GM12874 (cell line): ENCODE results near the gene FABP7.

Source experiments
- TF ChIP-seq, protein P1 (sequence below): IDR thresholded peaks from 2 replicates; pipeline ENCODE4 v1.5.1; 2011; ENCODE audit warnings: low read depth, mild to moderate bottlenecking, control low read depth, low read length, moderate library complexity; ENCODE audit not compliant: insufficient read depth

FABP7 gene

DNA sequence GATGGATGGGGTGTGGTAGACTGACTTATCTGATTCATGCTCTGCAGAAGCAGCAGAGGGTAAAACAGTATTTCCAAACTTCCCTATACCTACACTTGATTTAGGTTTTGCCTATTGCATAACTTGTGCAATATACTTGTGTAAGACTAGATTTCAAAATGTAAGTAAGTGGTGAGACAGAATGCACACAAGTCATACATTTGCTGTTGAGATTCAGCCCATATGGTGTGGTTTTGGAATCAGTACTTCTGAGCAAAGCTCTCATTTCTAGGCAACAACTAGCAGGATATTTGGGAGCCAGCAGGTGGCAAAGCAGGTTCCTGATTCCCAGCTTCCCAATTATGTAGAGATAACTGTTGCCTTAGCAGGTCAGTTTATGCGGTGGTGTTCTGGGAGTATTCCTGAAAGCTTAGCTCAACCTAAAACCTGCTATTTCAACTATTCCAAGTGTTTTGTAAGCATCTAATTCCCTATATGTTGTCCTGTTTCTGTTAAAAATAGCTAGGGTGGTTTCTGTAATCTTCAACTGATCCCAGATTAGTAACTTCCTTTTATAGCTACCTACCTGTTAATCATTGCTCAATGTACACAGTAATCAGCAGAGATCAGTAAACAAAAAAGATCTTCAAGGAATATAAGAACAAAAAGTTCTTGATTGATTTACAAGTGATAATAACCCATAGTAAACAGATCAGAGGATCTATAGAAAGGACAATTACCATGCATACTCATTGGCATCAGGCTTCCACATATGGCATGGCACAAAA is 8.5 kb upstream of the FABP7 start:
- TF ChIP-seq, protein P1, sequence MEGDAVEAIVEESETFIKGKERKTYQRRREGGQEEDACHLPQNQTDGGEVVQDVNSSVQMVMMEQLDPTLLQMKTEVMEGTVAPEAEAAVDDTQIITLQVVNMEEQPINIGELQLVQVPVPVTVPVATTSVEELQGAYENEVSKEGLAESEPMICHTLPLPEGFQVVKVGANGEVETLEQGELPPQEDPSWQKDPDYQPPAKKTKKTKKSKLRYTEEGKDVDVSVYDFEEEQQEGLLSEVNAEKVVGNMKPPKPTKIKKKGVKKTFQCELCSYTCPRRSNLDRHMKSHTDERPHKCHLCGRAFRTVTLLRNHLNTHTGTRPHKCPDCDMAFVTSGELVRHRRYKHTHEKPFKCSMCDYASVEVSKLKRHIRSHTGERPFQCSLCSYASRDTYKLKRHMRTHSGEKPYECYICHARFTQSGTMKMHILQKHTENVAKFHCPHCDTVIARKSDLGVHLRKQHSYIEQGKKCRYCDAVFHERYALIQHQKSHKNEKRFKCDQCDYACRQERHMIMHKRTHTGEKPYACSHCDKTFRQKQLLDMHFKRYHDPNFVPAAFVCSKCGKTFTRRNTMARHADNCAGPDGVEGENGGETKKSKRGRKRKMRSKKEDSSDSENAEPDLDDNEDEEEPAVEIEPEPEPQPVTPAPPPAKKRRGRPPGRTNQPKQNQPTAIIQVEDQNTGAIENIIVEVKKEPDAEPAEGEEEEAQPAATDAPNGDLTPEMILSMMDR: no peak

DNA sequence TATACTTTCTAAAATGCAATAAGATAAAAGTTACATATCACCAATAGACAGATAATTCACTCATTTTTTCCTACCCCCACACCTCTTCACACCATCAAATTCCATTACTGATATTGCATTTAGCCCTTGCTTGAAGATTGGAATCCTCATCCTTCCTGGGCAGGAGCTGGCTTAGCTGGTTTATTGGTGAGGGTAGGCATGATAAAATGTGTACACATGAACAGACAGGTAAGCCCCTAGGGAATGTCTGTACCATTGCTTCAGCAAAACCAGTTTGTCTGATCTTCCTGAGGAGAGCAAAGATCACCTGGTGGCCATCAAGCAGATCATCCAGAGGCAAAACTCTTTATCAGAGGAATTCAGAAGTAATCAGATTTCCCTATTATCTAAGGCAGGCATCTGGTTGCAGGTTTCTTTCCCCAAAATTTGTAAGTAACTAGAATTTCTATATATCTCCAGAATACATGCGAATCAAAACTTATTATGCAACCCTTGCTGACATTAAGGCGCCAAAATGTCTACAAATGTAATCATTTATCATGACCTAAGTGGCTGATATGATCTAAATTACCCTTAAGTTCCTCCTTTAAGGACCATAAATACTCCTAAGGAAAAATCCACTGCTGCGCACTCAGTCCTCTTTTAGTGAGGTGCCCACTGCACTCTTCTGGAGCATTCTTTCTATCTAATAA is 6.6 kb upstream of the FABP7 start:
- TF ChIP-seq, protein P1: no peak

DNA sequence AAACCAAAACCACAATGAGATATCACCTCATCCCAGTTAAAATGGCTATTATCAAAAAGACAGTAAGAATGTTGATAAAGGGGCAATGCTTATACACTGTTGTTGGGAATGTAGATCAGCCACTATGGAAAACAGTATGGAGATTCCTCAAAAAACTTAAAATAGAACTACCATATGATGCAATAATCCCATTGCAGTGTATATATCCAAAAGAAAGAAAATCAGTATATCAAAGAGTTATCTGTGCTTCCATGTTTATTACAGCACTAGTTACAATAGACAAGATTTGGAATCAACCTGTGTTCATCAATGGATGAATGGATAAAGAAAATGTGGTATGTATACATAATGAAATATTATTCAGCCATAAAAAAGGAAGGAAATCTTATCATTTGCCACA is 3.5 kb upstream of the FABP7 start:
- TF ChIP-seq, protein P1: no peak

DNA sequence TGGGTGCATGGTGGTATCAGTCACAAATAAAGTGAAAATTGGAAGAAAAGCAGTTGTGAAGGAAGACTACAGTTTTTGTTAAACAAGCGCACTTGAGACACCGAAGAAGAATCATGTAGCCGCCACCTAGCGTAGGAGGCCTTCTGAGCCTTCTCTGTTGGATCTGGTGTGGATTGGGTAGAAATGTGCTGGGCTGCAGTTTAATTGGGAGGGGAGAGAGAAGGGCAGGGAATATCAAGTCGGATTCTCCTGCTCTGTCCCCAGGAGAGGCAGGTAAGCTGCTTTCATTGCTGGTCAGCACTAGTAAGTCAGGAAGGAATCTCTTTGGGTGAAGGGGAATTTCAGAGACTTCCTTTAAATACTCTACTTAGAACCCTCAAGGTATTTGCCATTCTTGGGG is 1.2 kb upstream of the FABP7 start:
- TF ChIP-seq, protein P1: no peak

DNA sequence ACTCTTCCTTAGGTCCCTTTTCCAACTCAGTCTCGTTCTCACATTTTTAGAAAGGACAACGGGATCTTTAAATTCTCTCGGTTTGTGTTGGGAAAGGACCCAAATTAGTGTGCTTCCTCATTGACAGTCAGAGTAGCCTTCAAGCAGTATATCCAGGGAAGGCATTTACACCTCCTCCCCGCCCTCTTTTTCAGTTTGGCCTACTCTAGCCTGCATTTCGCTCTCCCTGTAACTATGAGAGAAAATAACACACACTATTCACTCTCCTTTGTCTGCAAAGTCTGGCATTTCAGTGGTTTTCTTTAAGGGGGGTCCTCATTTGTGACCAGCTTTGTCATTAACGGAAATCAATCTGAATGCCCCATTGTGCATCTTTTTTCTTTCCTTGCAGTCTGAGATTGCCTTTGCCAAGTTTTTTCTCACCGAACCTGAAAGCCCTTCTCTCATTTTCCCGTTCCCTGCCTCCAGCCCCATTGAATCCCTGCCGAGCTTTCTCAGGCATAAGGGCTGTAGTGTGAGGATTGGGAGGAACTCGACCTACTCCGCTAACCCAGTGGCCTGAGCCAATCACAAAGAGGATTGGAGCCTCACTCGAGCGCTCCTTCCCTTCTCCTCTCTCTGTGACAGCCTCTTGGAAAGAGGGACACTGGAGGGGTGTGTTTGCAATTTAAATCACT is 393 bp upstream of the FABP7 start:
- TF ChIP-seq, protein P1: no peak

DNA sequence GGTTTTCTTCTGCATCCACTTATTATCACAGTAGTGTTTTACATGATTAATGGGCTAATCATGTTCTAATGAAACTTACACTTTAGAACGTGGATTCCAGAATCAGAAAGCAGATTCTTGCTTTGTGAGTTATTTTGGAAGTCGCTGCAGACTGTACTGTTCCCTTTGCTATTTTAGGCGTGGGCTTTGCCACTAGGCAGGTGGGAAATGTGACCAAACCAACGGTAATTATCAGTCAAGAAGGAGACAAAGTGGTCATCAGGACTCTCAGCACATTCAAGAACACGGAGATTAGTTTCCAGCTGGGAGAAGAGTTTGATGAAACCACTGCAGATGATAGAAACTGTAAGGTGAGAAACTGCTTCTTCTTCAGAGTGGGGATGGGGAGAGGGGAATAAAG is 598 bp downstream of the FABP7 start:
- TF ChIP-seq, protein P1: no peak

DNA sequence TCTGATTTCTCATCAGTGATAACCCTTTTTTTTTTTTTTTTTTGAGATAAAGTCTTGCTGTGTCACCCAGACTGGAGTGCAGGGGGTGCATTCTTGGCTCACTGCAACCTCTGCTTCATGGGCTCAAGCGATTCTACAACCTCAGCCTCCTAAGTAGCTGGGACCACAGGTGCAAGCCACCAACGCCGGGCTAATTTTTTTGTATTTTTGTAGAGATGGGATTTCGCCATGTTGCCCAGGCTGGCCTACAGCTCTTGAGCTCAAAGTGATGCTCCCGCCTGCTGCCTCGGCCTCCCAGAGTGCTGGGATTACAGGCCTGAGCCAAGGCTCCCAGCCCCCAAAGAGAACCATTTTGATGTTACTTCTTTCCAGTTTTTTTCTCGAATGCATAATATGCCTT is 2.2 kb downstream of the FABP7 start:
- TF ChIP-seq, protein P1: no peak
